Measurements from ENCODE around the gene LBX2.

DNA sequence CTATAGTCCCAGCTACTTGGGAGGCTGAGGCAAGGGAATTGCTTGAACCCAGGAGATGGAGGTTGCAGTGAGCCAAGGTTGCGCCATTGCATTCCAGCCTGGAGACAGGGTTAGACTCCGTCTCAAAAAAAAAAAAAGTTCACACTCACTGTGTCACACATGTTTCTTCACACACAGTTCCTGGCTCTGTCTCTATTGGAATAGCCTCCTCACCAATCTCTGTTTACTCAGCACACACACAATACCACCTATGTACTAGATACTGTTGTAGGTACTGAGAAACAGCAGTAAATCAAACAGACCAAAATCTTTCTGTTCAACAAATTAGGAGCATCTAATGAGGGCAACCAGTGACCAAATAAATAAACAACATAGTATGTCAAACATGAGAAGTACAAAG, 13.3 kb downstream of the LBX2 start:
- no peak for TF ChIP-seq CTCF (IDR thresholded peaks at IDR 0.05 in 2 of 3, conservative IDR thresholded peaks at IDR 0.05 in 1 of 3; ENCODE audit: control insufficient read depth in 2 of 3, extremely low read depth in 1 of 3, insufficient read depth in 1 of 3, low read depth in 3 of 3, low read length in 3 of 3)
- no peak for TF ChIP-seq EGR1 (IDR thresholded peaks at IDR 0.05; ENCODE audit: borderline replicate concordance in 1 of 2, low read depth in 2 of 2, low read length in 2 of 2)
- TF ChIP-seq HDGF (IDR thresholded peaks at IDR 0.05), result no peak
- TF ChIP-seq RBBP5 (conservative IDR thresholded peaks at IDR 0.05), result no peak
- no peak for TF ChIP-seq EP300 (IDR thresholded peaks at IDR 0.05; ENCODE audit: borderline replicate concordance in 1 of 2, control insufficient read depth in 1 of 2, low read depth in 2 of 2, low read length in 2 of 2)
- TF ChIP-seq SIX5 (IDR thresholded peaks at IDR 0.05; ENCODE audit: low read depth, low read length, severe bottlenecking), result no peak
- TF ChIP-seq, protein P1, sequence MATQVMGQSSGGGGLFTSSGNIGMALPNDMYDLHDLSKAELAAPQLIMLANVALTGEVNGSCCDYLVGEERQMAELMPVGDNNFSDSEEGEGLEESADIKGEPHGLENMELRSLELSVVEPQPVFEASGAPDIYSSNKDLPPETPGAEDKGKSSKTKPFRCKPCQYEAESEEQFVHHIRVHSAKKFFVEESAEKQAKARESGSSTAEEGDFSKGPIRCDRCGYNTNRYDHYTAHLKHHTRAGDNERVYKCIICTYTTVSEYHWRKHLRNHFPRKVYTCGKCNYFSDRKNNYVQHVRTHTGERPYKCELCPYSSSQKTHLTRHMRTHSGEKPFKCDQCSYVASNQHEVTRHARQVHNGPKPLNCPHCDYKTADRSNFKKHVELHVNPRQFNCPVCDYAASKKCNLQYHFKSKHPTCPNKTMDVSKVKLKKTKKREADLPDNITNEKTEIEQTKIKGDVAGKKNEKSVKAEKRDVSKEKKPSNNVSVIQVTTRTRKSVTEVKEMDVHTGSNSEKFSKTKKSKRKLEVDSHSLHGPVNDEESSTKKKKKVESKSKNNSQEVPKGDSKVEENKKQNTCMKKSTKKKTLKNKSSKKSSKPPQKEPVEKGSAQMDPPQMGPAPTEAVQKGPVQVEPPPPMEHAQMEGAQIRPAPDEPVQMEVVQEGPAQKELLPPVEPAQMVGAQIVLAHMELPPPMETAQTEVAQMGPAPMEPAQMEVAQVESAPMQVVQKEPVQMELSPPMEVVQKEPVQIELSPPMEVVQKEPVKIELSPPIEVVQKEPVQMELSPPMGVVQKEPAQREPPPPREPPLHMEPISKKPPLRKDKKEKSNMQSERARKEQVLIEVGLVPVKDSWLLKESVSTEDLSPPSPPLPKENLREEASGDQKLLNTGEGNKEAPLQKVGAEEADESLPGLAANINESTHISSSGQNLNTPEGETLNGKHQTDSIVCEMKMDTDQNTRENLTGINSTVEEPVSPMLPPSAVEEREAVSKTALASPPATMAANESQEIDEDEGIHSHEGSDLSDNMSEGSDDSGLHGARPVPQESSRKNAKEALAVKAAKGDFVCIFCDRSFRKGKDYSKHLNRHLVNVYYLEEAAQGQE (IDR thresholded peaks at IDR 0.05; ENCODE audit: low read depth, low read length), result no peak
- TF ChIP-seq POLR2A (IDR thresholded peaks at IDR 0.05; ENCODE audit: low read depth, low read length), result no peak
- TF ChIP-seq GATAD2B (conservative IDR thresholded peaks at IDR 0.05; ENCODE audit: low read depth), result no peak
- TF ChIP-seq, protein P2, sequence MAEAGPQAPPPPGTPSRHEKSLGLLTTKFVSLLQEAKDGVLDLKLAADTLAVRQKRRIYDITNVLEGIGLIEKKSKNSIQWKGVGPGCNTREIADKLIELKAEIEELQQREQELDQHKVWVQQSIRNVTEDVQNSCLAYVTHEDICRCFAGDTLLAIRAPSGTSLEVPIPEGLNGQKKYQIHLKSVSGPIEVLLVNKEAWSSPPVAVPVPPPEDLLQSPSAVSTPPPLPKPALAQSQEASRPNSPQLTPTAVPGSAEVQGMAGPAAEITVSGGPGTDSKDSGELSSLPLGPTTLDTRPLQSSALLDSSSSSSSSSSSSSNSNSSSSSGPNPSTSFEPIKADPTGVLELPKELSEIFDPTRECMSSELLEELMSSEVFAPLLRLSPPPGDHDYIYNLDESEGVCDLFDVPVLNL (IDR thresholded peaks at IDR 0.05; ENCODE audit: low read depth, low read length), result no peak
- TF ChIP-seq PML (IDR thresholded peaks at IDR 0.05; ENCODE audit: low read length), result no peak
- TF ChIP-seq HDAC2 (IDR thresholded peaks at IDR 0.05), result no peak
- no peak for TF ChIP-seq CREB1 (IDR thresholded peaks at IDR 0.05; ENCODE audit: low read depth)
- TF ChIP-seq BCL11A (IDR thresholded peaks at IDR 0.05; ENCODE audit: low read depth, low read length), result no peak
